Stomach (tissue), 4 donors: ENCODE measurements around the gene NSMCE4A.

ENCODE experiments used
- CTCF ChIP-seq, 7 experiments: fragments of 450-650 bp in 4 of 7; fragments of 200-600 bp in 3 of 7; sonication (generic) in 3 of 7; IDR thresholded peaks; one replicate each; pipeline ENCODE4 v1.5.1; 2016 to 2019; ENCODE audit warnings: antibody characterized with exemption in 7 of 7, control low read depth in 2 of 7, mild to moderate bottlenecking in 1 of 7
- POLR2A ChIP-seq, 4 donors: fragments of 450-650 bp; IDR thresholded peaks; one replicate each; pipeline ENCODE4 v1.6.1; 2016; ENCODE audit warnings: antibody characterized with exemption in 4 of 4, control low read depth in 2 of 4, mild to moderate bottlenecking in 1 of 4, moderate library complexity in 1 of 4

GRCh38 chr10:121974535-121975294 is at the start of gene NSMCE4A:
- TF ChIP-seq CTCF (IDR thresholded peaks at IDR 0.05) (peak in 3 of 7 experiments; percentile 15 to 74 (median 22)), POLR2A (IDR thresholded peaks at IDR 0.05) (peak in 1 of 4 donors; percentile 21)
